ENCODE measurements around the gene ZC4H2. TPM values are rescaled to one million over a fixed set of nuclear protein-coding genes. Genes with fewer than 3 reads are reported as not detected.

Gene ZC4H2
- 1.9 to 2.2 TPM (median 2.0 TPM) in 5 replicates for total RNA-seq (2022; extraction: Qiagen RNA extraction; ENCODE audit: low read depth)

GRCh38 chrX:64975989-64976672 lies at the start of gene ZC4H2:
Gene ZC4H2, minus strand, starts transcription at chrX:64976450. Its CDS starts 73 bp downstream, at chrX:64976377.

Other genes with a start within 250 kb of the ZC4H2 start
- 0.03 TPM in 1 of 5 replicates, not detected in the others for gene ZC3H12B, start 58.4 kb upstream of the ZC4H2 start, total RNA-seq (2022; extraction: Qiagen RNA extraction; ENCODE audit: low read depth)

Measured in A549 treated with GW870086 at 1 μM for 4 hours (cell line).